Right forelimb (tissue), 1 donor: ENCODE data around the gene STIM1.

Source experiments
- DNase-seq: peaks from one replicate; pipeline ENCODE4 v3.0.0-alpha.2; 2018

The STIM1 gene

GRCh38 chr11:3922056-3922455 lies 66.6 kb downstream of the STIM1 start:
- DNase-seq, result no peak

GRCh38 chr11:3925513-3925912 lies 70.0 kb downstream of the STIM1 start:
- DNase-seq, result no peak

- no peak for DNase-seq
Observed at GRCh38 chr11:3926458-3927095, 71.1 kb downstream of the STIM1 start.

DNA sequence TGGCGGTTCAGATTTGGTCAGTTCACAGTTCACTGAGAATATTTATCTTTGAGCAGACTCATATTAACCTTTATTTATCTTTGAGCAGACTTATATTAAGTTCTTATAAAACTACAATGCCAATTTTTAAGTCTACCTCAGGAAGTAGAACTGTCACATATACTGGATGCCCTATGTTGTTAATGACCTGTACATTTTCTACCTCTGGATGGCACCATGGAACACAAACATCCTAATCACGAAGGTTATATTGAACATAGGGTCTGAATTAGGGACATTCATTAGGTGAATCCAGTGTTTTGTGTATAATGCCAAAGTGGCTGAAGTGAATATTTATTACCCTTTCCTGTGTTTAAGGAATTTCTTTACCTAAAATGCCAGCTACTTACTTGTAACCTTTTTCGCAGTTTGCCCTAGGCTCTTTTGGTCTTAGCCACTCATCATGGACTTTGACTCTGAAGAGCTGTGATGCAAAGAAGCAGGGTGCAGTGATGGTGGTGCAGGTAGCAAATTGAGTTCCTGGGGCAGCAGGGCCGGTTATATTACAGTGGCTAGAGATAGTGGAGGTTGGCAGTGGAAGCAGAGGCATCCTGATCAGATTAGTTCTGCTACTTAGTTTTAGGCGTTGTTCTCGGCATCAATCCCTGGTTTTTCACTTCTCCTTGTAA lies 71.8 kb downstream of the STIM1 start:
- DNase-seq, result no peak

GRCh38 chr11:3929232-3929631 lies 73.8 kb downstream of the STIM1 start:
- no peak for DNase-seq

- DNase-seq, result no peak
Observed at GRCh38 chr11:3929649-3930048, 74.2 kb downstream of the STIM1 start.

DNA sequence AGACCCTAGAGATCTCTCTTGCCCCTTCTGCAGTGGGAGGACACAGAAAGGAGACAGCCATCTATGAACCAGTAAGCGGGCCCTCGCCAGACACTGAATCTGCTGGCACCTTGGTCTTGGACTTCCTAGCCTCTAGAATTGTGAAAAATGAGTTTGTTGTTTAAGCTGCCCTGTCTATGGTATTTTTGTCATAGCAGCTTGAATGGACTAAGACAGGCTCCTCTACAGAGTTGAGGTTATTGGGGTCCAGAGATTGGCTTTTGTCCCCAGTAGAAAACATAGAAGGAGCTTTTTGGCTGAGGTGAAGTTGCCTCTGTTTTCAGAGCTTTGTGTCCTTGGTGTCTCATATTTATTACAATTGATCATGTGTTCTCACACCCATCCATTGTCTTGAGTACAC lies 77.2 kb downstream of the STIM1 start:
- DNase-seq, result no peak

GRCh38 chr11:3933165-3933628 lies 77.7 kb downstream of the STIM1 start:
- no peak for DNase-seq

GRCh38 chr11:3934658-3935057 lies 79.2 kb downstream of the STIM1 start:
- DNase-seq, result no peak

DNA sequence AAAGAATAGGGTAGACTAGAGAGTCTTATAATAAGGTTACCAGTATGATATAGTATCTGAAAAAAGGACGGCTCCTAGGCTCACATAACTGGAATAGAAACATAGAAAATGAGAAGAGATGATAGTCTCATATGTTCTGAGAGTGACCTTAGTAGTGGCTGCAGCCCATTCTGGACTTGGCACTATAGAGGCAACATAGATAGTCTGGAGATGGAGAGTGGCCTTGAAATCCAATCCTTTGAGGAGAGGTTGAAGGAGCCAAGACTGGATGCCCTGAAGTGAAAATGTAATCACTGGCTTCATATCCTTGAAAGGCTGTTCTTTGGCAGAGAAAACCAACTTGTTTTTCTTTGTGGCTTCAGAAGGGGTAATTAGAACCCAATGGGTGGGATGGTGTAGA lies 81.1 kb downstream of the STIM1 start:
- DNase-seq, result no peak

- DNase-seq, result no peak
Observed at GRCh38 chr11:3939211-3939610, 83.7 kb downstream of the STIM1 start.

GRCh38 chr11:3939651-3940190 lies 84.3 kb downstream of the STIM1 start:
- no peak for DNase-seq

GRCh38 chr11:3942160-3942955 lies 86.9 kb downstream of the STIM1 start:
- no peak for DNase-seq

GRCh38 chr11:3942956-3943497 lies 87.6 kb downstream of the STIM1 start:
- no peak for DNase-seq

GRCh38 chr11:3944198-3944597 lies 88.7 kb downstream of the STIM1 start:
- DNase-seq, result no peak

DNA sequence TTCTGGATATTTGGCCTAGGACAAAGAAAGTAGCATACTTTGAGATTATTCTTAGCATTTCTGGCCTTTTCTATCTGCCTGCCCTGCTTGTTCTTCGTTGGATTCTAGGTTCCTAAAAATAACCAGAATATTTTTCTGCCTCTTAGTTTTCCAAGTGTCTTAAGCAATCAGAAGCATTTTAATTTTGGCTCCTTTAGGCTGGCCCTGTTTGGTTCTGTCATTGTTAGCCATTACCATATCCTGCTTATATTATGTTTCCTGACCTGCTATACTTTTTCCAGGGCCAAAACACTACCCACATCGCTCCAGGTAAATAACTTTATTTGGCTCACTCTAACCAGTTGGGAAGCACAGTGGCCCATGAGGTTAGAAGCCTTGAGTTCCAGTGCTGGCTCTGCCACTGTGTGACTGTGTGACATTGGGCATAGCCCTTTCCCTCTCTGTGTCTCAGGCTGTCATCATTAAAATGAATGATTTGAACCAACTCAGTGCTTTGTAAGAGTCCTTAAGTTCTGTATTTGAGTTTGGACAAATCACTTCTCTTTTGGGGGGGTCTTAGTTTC lies 91.1 kb downstream of the STIM1 start:
- no peak for DNase-seq

DNA sequence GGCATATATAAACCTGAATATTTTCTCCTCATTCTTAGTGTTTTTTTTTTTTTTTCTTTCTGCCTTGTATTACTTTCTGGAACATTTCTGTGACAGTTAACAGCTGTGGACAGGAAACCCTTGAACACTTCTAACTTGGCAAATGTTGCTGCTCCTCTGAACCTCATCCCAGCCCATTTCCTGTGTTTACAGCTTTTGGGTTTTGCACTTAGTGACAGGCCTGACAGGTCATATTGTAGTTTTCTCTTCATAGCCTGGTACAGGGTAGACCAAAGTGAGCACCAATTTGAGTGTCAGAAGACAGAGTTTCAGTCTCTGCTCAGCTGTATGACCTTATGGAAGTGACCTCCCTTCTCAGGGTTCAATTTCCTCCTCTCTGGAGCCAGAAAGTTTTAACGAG lies 91.6 kb downstream of the STIM1 start:
- no peak for DNase-seq

DNA sequence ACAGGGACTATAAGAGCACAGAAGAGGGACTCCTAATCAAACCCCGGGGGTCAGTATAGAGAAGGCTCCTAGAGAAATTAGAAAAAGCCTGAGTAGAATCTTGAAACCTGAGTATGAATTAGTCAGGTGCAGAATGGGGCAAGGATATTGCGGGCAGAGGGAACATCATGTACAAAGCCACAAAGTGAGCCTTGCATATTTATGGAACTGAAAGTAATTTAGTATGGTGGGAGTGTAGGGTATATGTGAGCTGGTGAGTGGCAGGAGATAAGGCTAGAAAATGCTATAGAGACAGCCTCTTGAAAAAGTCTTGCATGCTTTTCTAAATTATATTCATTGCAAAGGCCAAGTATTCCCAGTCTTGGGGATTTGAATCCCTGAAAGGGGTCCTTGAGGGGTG lies 93.7 kb downstream of the STIM1 start:
- DNase-seq, result no peak

DNA sequence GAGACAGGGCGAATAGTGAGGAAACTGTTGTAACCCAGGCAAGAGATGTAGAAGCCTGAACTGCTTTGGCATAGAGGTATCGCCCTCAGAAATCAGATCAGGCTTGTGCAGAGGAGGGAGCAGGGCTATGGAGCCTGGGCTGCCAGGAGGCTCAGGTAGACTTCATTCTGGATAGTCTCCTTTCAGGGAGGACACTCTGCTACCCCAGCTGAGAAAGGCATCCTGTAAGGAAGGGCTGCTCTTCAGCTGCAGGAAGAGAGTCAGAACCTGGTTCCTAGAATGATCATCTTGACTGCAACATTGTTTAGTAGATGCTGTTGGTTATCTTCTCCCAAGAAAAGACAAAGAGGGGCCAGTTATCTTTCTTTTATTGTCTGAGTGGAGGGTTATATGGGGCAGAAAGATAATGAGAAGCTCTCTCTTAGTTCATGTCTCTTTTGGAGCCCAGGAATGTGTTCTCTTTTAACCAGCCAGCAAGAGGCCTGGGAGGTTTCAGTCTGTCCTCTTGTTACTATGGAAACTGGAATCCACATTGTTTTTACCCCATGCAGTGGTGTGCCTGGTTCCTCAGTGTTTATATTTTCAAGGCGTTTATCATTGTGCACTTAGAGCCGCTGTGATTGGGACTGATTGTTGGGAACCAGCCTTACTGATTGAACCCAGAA lies 95.7 kb downstream of the STIM1 start:
- DNase-seq, result no peak

DNA sequence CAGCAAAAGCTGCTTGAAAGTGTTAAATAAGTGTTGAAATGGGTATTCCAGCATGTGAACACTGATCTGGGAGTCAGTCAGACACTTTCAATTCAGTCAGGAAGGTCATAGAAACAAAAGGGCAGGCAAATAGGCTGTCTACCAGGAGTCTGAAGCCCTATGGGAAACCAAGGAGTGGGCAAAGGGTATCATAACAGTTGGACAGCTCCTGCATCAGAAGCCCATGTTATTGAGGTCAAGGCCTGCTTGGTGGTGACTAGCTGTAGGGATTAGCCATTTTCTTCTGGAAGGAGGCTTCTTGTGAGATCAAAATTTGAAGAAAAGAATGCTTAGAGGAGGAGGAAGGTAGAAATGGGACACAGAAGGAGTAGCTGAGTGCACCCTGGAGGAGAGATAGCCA lies 97.3 kb downstream of the STIM1 start:
- DNase-seq, result no peak

DNA sequence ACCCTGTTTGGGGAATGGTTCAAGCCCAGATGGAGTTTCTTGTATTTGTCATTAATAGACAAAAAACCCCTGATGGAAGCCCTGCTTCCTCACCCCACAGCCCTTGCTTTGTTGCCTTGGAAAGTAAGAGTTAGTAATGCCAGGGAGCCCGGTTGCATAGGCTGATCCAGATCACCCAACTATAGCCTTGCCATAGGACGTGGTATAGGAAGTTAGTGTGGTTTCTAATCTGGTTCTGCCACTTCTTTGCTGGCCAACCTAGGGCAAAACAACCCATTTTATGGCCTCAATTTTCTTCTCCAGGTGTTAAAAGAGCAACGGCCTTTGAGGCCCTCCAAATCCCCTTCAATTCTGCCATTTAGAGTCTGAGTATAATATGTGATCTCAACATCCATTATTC lies 97.9 kb downstream of the STIM1 start:
- DNase-seq, result no peak
